Smooth muscle cell (in vitro differentiated cells): ENCODE results near the gene TSGA10. TPM values are rescaled to one million over a fixed set of nuclear protein-coding genes. Genes with fewer than 3 reads are reported as not detected.

ENCODE experiments used
- DNase-seq: peaks from one replicate; lab custom pipeline; 2025; ENCODE audit not compliant: unreplicated experiment; lab: John Stamatoyannopoulos, UW
- H2AFZ ChIP-seq: fragments of 200-600 bp; sonication (generic); 2 replicates; pipeline ENCODE4 v1.6.0; 2016; ENCODE audit warnings: antibody characterized with exemption, low read depth, mild to moderate bottlenecking
- H3F3A ChIP-seq: fragments of 200-600 bp; sonication (generic); 2 replicates; pipeline ENCODE4 v1.6.0; 2017; ENCODE audit warnings: antibody characterized with exemption, low read depth
- H3K27ac ChIP-seq: fragments of 200-600 bp; sonication (generic); 2 replicates; pipeline ENCODE4 v1.5.1; 2016; ENCODE audit warnings: low read depth, mild to moderate bottlenecking
- H3K27me3 ChIP-seq: fragments of 200-600 bp; sonication (generic); 2 replicates; pipeline ENCODE4 v1.6.1; 2016; ENCODE audit warnings: low read depth, mild to moderate bottlenecking
- H3K36me3 ChIP-seq: fragments of 200-600 bp; sonication (generic); 2 replicates; pipeline ENCODE4 v1.5.1; 2016; ENCODE audit warnings: low read depth
- H3K4me1 ChIP-seq: fragments of 200-600 bp; sonication (generic); 2 replicates; pipeline ENCODE4 v1.5.1; 2016; ENCODE audit warnings: low read depth
- H3K4me2 ChIP-seq: fragments of 200-600 bp; sonication (generic); 2 replicates; pipeline ENCODE4 v1.6.0; 2016; ENCODE audit warnings: mild to moderate bottlenecking
- H3K4me3 ChIP-seq: fragments of 200-600 bp; sonication (generic); 2 replicates; pipeline ENCODE4 v1.5.1; 2016; ENCODE audit warnings: mild to moderate bottlenecking
- H3K79me2 ChIP-seq: fragments of 200-600 bp; sonication (generic); 2 replicates; pipeline ENCODE4 v1.6.0; 2016; ENCODE audit warnings: low read depth, mild to moderate bottlenecking
- H3K9ac ChIP-seq: fragments of 200-600 bp; sonication (generic); 2 replicates; pipeline ENCODE4 v1.6.0; 2016; ENCODE audit warnings: low read depth
- H3K9me3 ChIP-seq: fragments of 200-600 bp; sonication (generic); replicated peaks from 2 replicates; pipeline ENCODE4 v1.5.1; 2016; ENCODE audit warnings: low read depth
- H4K20me1 ChIP-seq: fragments of 200-600 bp; sonication (generic); 2 replicates; pipeline ENCODE4 v1.6.0; 2016; ENCODE audit warnings: low read depth
- WGBS: methylation state at CpG from one replicate; pipeline ENCODE4 v1.1.7; 2016; ENCODE audit warnings: low lambda C conversion rate; 5-methylcytosine and 5-hydroxymethylcytosine counted together
- polyA plus RNA-seq: library from polyadenylated mRNA; unstranded; fragments of >200 nt; fragmentation: Nextera tagmentation; extraction: Ambion mirVana; gene quantifications from 2 replicates; pipeline ENCODE4 v1.2.1, GENCODE V29; 2016
- total RNA-seq: library from RNA; depleted of rRNA; stranded (reverse); fragments of >200 nt; gene quantifications from 2 replicates; pipeline ENCODE4 v1.2.3, GENCODE V29; 2014
- TF ChIP-seq, protein P1 (sequence below): fragments of 200-600 bp; sonication (generic); IDR thresholded peaks from 2 replicates; pipeline ENCODE4 v1.5.1; 2017; ENCODE audit warnings: borderline replicate concordance, mild to moderate bottlenecking, antibody characterized with exemption; ENCODE audit not compliant: insufficient read depth, poor library complexity, severe bottlenecking

Gene TSGA10
- total and polyA plus RNA-seq, 2 experiments from 2014 or later: 3.4 to 30.4 TPM

DNA sequence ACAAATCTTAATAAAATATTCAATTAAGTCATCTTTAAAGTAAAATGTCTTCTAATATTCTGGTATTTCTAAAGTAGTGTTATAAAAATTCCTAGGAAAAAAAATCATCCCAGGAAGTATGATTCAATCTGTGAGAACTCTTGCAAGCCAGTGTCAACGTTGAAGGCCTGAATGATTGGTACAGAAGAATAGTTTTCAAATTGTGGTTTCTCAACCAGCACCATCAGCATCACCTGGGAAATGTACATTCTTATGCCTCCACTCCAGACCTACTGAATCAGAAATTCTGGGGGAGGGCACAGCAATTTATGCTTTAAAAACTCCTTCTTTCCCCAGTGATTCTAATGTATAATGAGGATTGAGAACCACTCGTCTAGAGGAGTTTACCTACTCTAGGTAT is 75.5 kb downstream of the TSGA10 start:
- no peak overlapping the region for H2AFZ ChIP-seq
- H3K9ac ChIP-seq: no peak overlapping the region
- H4K20me1 ChIP-seq: no peaks in the 10 kb centered on the region
- no peaks in the 10 kb centered on the region for H3K9me3 ChIP-seq
- H3K36me3 ChIP-seq: no peaks in the 10 kb centered on the region
- no peak for DNase-seq
- H3K4me2 ChIP-seq: no peak overlapping the region
- peaks cover 32% of the 10 kb centered on the region for H3K27me3 ChIP-seq
- TF ChIP-seq, protein P1, sequence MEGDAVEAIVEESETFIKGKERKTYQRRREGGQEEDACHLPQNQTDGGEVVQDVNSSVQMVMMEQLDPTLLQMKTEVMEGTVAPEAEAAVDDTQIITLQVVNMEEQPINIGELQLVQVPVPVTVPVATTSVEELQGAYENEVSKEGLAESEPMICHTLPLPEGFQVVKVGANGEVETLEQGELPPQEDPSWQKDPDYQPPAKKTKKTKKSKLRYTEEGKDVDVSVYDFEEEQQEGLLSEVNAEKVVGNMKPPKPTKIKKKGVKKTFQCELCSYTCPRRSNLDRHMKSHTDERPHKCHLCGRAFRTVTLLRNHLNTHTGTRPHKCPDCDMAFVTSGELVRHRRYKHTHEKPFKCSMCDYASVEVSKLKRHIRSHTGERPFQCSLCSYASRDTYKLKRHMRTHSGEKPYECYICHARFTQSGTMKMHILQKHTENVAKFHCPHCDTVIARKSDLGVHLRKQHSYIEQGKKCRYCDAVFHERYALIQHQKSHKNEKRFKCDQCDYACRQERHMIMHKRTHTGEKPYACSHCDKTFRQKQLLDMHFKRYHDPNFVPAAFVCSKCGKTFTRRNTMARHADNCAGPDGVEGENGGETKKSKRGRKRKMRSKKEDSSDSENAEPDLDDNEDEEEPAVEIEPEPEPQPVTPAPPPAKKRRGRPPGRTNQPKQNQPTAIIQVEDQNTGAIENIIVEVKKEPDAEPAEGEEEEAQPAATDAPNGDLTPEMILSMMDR: no peak
- H3K79me2 ChIP-seq: no peaks in the 10 kb centered on the region
- WGBS: 62% methylated on average over 2 of the region's 2 CpGs
- no peak overlapping the region for H3K4me3 ChIP-seq
- H3F3A ChIP-seq: no peaks in the 10 kb centered on the region
- H3K27ac ChIP-seq: no peak overlapping the region
- no peaks in the 10 kb centered on the region for H3K4me1 ChIP-seq

DNA sequence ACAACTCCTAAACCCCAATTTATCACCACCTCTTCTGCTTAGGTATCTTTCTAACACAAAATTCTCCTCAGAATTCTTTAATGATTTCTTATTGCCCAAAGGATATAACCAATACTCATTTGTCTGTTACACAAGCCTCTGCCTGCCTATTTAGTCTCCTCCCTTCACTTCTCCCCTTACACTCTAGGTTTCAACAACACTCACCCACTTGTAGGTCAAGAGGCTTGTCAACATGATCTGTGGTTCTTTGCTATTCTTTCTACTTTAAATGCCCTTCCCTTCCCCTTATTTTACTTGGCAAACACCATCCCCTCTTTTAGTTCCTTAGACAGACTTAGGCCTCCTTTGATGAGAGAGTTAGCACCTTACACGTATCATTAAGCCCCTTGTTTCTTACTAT is 82.2 kb downstream of the TSGA10 start:
- no peak overlapping the region for H3K4me3 ChIP-seq
- no peaks in the 10 kb centered on the region for H4K20me1 ChIP-seq
- no peak overlapping the region for H3K4me2 ChIP-seq
- TF ChIP-seq, protein P1: no peak
- no peaks in the 10 kb centered on the region for H3K9me3 ChIP-seq
- H3K36me3 ChIP-seq: no peaks in the 10 kb centered on the region
- DNase-seq: no peak
- H2AFZ ChIP-seq: no peak overlapping the region
- no peaks in the 10 kb centered on the region for H3K4me1 ChIP-seq
- no peak overlapping the region for H3K27ac ChIP-seq
- H3K27me3 ChIP-seq: peaks cover 4% of the 10 kb centered on the region
- no peaks in the 10 kb centered on the region for H3F3A ChIP-seq
- H3K79me2 ChIP-seq: no peaks in the 10 kb centered on the region
- H3K9ac ChIP-seq: no peak overlapping the region
- 81% methylated on average over 1 of the region's 1 CpG for WGBS

DNA sequence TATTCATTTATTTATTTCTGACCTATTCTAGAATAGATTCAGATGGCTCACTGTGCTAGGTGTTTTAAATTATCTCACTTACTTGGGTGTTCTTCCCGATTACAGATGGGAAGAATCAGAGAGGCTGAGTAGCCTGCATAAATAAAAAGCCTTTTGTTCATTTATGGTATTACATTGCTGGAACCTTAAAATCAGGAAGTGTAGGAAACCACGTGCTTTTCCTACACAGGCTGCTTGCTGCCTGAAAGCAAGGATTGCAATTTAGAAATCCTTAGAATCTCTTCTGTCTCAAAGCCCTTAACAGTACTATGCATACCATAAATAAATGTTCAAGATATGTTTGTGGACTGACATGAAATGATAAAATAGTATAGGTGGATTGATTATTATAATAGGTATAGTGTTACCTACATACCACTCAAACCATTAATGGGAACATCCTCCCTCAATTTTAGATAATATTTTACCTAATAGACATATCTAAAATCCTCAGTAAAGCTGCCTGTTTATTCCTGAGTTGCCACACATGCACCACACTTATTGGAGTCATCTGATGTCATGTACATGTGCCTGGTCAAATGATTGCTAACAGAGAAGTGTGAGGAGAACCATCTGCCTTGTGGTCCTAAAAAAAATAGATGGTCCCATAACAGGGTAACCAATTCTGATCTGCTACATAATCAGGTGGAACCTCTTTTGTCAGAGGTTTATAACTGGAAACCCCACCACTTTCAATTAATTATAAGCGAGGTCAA is 86.7 kb downstream of the TSGA10 start:
- TF ChIP-seq, protein P1: no peak
- Histone ChIP-seq H2AFZ (no peak overlapping the region), H3K4me3 (no peak overlapping the region), H3F3A (no peaks in the 10 kb centered on the region), H3K79me2 (no peaks in the 10 kb centered on the region), H3K4me2 (no peak overlapping the region), H3K9ac (no peak overlapping the region), H3K27me3 (peaks cover 4% of the 10 kb centered on the region), H3K9me3 (no peaks in the 10 kb centered on the region), H3K27ac (no peak overlapping the region), H4K20me1 (no peaks in the 10 kb centered on the region), H3K36me3 (no peaks in the 10 kb centered on the region), H3K4me1 (no peaks in the 10 kb centered on the region)
- DNase-seq: no peak
- 84% methylated on average over 3 of the region's 3 CpGs for WGBS
